Endodermal cell (in vitro differentiated cells): ENCODE measurements around the gene ADRB1. TPM values are rescaled to one million over a fixed set of nuclear protein-coding genes. Genes with fewer than 3 reads are reported as not detected.

Experiments
- DNase-seq: peaks from one replicate; pipeline ENCODE4 v3.0.0-alpha.2; 2017
- H3K27ac ChIP-seq: 2 replicates; pipeline ENCODE4 v1.5.1; 2013; ENCODE audit warnings: mild to moderate bottlenecking, low read depth, low read length, moderate library complexity
- H3K27me3 ChIP-seq: 2 replicates; pipeline ENCODE4 v1.6.1; 2013; ENCODE audit warnings: mild to moderate bottlenecking, low read length, moderate library complexity; ENCODE audit not compliant: insufficient read depth, control insufficient read depth, poor library complexity, severe bottlenecking
- H3K36me3 ChIP-seq: 2 replicates; pipeline ENCODE4 v1.7.0; 2013; ENCODE audit warnings: mild to moderate bottlenecking, low read length, moderate library complexity; ENCODE audit not compliant: control insufficient read depth, insufficient read depth
- H3K4me1 ChIP-seq: one replicate; pipeline ENCODE4 v1.7.0; 2013; ENCODE audit warnings: low read length; ENCODE audit not compliant: control insufficient read depth, insufficient read depth
- H3K4me3 ChIP-seq: 2 replicates; pipeline ENCODE4 v1.5.1; 2013; ENCODE audit warnings: mild to moderate bottlenecking, low read length, moderate library complexity
- H3K9ac ChIP-seq: 2 replicates; pipeline ENCODE4 v1.6.1; 2013; ENCODE audit warnings: mild to moderate bottlenecking, low read length, moderate library complexity; ENCODE audit not compliant: poor library complexity, severe bottlenecking; ENCODE audit errors: extremely low read depth
- H3K9me3 ChIP-seq: 2 replicates; pipeline ENCODE4 v1.6.1; 2013; ENCODE audit warnings: mild to moderate bottlenecking, low read length, moderate library complexity; ENCODE audit not compliant: control insufficient read depth
- H3K27ac Mint-ChIP-seq: 2 replicates; pipeline ENCODE4 v1.8.0; 2020; ENCODE audit warnings: mixed read lengths
- H3K27me3 Mint-ChIP-seq: 2 replicates; pipeline ENCODE4 v1.8.0; 2021; ENCODE audit warnings: mild to moderate bottlenecking, mixed read lengths; ENCODE audit not compliant: insufficient read depth
- H3K36me3 Mint-ChIP-seq: 2 replicates; pipeline ENCODE4 v1.8.0; 2020; ENCODE audit warnings: low read depth, mixed read lengths
- H3K4me1 Mint-ChIP-seq: 2 replicates; pipeline ENCODE4 v1.8.0; 2020; ENCODE audit warnings: mixed read lengths
- H3K4me3 Mint-ChIP-seq: 2 replicates; pipeline ENCODE4 v1.8.0; 2020; ENCODE audit warnings: mild to moderate bottlenecking, moderate library complexity, mixed read lengths
- H3K9me3 Mint-ChIP-seq: 2 replicates; pipeline ENCODE4 v1.8.0; 2020; ENCODE audit warnings: mild to moderate bottlenecking, mixed read lengths
- WGBS, 2 experiments: methylation state at CpG; one replicate each; pipeline versions ENCODE4 v1.1.5 to v1.1.7; 2013; ENCODE audit warnings: missing lambda C conversion rate in 2 of 2, mixed read lengths in 1 of 2; ENCODE audit not compliant: insufficient coverage in 1 of 2, insufficient read length in 1 of 2; 5-methylcytosine and 5-hydroxymethylcytosine counted together
- total RNA-seq, 2 donors: library from RNA; stranded (reverse); fragmentation: NEBNext Ultra II Directional in 1 of 2; extraction: Animal tissue kit (Norgen Biotek cat#: 25700) in 1 of 2; gene quantifications; 2 replicates in 1 of 2; 3 replicates in 1 of 2; pipeline ENCODE4 v1.2.1, GENCODE V29; 2021
- TF ChIP-seq, protein P1 (sequence below): fragments of 200-600 bp; sonication (generic); conservative IDR thresholded peaks from 2 replicates; pipeline ENCODE4 v1.5.0; 2021; ENCODE audit warnings: antibody characterized with exemption, mild to moderate bottlenecking

ADRB1 gene
- total RNA-seq, 2 donors from 2014 or later: not detected

- TF ChIP-seq, protein P1, sequence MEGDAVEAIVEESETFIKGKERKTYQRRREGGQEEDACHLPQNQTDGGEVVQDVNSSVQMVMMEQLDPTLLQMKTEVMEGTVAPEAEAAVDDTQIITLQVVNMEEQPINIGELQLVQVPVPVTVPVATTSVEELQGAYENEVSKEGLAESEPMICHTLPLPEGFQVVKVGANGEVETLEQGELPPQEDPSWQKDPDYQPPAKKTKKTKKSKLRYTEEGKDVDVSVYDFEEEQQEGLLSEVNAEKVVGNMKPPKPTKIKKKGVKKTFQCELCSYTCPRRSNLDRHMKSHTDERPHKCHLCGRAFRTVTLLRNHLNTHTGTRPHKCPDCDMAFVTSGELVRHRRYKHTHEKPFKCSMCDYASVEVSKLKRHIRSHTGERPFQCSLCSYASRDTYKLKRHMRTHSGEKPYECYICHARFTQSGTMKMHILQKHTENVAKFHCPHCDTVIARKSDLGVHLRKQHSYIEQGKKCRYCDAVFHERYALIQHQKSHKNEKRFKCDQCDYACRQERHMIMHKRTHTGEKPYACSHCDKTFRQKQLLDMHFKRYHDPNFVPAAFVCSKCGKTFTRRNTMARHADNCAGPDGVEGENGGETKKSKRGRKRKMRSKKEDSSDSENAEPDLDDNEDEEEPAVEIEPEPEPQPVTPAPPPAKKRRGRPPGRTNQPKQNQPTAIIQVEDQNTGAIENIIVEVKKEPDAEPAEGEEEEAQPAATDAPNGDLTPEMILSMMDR: no peak
- H3K36me3 ChIP-seq: no peaks in the 10 kb centered on the region
- no peaks in the 10 kb centered on the region for H3K9me3 Mint-ChIP-seq
- H3K4me3 ChIP-seq: no peak overlapping the region
- no peak overlapping the region for H3K9ac ChIP-seq
- no peak overlapping the region for H3K4me3 Mint-ChIP-seq
- peaks cover 78% of the 10 kb centered on the region for H3K27me3 ChIP-seq
- 94 to 97% methylated on average over 7 to 8 of the region's 8 CpGs for WGBS, 2 experiments
- H3K27ac ChIP-seq: no peak overlapping the region
- no peaks in the 10 kb centered on the region for H3K4me1 ChIP-seq
- no peak overlapping the region for H3K27ac Mint-ChIP-seq
- H3K4me1 Mint-ChIP-seq: peaks cover 6% of the 10 kb centered on the region
- no peak for DNase-seq
- no peaks in the 10 kb centered on the region for H3K9me3 ChIP-seq
- no peaks in the 10 kb centered on the region for H3K36me3 Mint-ChIP-seq
- peaks cover 72% of the 10 kb centered on the region for H3K27me3 Mint-ChIP-seq
Observed at GRCh38 chr10:114041166-114041565, 2.5 kb upstream of the ADRB1 start.

DNA sequence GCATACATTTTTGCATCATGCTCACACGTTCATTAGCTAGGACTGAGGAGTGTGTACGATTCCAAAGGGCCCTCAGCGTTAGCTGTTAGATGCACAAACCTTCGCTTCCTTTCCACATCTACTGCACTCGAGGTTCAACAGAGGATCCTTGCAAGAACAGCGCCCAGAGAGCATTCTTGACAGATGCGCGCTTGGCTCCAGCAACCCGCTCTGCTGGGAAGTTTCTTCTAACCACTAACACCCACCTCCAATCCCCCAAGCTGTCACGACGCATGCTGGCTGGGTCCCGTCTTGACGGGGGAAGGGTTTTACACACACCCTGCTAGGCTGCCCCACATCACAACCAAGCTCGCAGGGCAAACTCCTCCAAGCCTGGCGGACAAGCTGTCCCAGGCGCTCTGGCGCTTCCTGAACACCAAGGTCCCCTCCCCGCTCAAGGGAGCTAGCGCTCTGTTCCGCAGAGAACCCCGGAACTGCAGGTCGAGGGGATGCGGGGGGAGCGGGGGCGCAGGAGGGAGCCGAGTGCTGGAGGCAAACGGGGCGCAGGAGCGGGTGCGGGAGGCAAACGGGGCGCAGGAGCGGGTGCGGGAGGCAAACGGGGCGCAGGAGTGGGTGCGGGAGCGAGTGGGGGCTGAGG is 653 bp upstream of the ADRB1 start:
- no peaks in the 10 kb centered on the region for H3K36me3 Mint-ChIP-seq
- peak overlapping the region; percentile 45 for H3K4me3 Mint-ChIP-seq
- TF ChIP-seq, protein P1: no peak
- Histone ChIP-seq H3K27me3 (peaks cover 96% of the 10 kb centered on the region), H3K4me1 (no peaks in the 10 kb centered on the region), H3K4me3 (peak overlapping the region; percentile 62), H3K36me3 (no peaks in the 10 kb centered on the region), H3K9me3 (no peaks in the 10 kb centered on the region), H3K9ac (no peak overlapping the region), H3K27ac (no peak overlapping the region)
- H3K27ac Mint-ChIP-seq: no peak overlapping the region
- no peaks in the 10 kb centered on the region for H3K9me3 Mint-ChIP-seq
- peaks cover 6% of the 10 kb centered on the region for H3K4me1 Mint-ChIP-seq
- H3K27me3 Mint-ChIP-seq: peaks cover 91% of the 10 kb centered on the region
- DNase-seq: peak; percentile 82
- 3 to 7% methylated on average over 10 to 38 of the region's 38 CpGs for WGBS, 2 experiments

- H3K9me3 Mint-ChIP-seq: no peaks in the 10 kb centered on the region
- 14 to 16% methylated on average over 24 to 106 of the region's 106 CpGs for WGBS, 2 experiments
- no peaks in the 10 kb centered on the region for H3K9me3 ChIP-seq
- no peaks in the 10 kb centered on the region for H3K4me1 ChIP-seq
- no peak overlapping the region for H3K27ac Mint-ChIP-seq
- peaks cover 99% of the 10 kb centered on the region for H3K27me3 ChIP-seq
- H3K36me3 ChIP-seq: no peaks in the 10 kb centered on the region
- no peak overlapping the region for H3K27ac ChIP-seq
- H3K36me3 Mint-ChIP-seq: no peaks in the 10 kb centered on the region
- TF ChIP-seq, protein P1: no peak
- no peak overlapping the region for H3K4me3 ChIP-seq
- no peak overlapping the region for H3K9ac ChIP-seq
- H3K4me1 Mint-ChIP-seq: peaks cover 6% of the 10 kb centered on the region
- H3K27me3 Mint-ChIP-seq: peaks cover 91% of the 10 kb centered on the region
- H3K4me3 Mint-ChIP-seq: peak overlapping the region; percentile 45
- DNase-seq: peak; percentile 74
Observed at GRCh38 chr10:114044247-114045135, 825 bp downstream of the ADRB1 start.
